IPS-18a (cell line): Measurements from ENCODE around the gene C3orf18.

Experiments
- H3K27ac ChIP-seq: one replicate; pipeline ENCODE4 v1.5.1; 2013; ENCODE audit warnings: low read length
- H3K27me3 ChIP-seq: one replicate; pipeline ENCODE4 v1.6.1; 2013; ENCODE audit warnings: mild to moderate bottlenecking, low read length; ENCODE audit not compliant: control insufficient read depth, insufficient read depth
- H3K36me3 ChIP-seq: one replicate; pipeline ENCODE4 v1.6.1; 2013; ENCODE audit warnings: low read depth, low read length; ENCODE audit not compliant: control insufficient read depth
- H3K4me1 ChIP-seq: one replicate; pipeline ENCODE4 v1.6.1; 2013; ENCODE audit warnings: low read depth, low read length; ENCODE audit not compliant: control insufficient read depth
- H3K4me3 ChIP-seq: one replicate; pipeline ENCODE4 v1.5.1; 2013; ENCODE audit warnings: low read length
- H3K9ac ChIP-seq: one replicate; pipeline ENCODE4 v1.6.1; 2013; ENCODE audit warnings: mild to moderate bottlenecking, low read length, moderate library complexity
- H3K9me3 ChIP-seq: one replicate; pipeline ENCODE4 v1.6.1; 2013; ENCODE audit warnings: low read depth, low read length; ENCODE audit not compliant: control insufficient read depth

The C3orf18 gene

DNA sequence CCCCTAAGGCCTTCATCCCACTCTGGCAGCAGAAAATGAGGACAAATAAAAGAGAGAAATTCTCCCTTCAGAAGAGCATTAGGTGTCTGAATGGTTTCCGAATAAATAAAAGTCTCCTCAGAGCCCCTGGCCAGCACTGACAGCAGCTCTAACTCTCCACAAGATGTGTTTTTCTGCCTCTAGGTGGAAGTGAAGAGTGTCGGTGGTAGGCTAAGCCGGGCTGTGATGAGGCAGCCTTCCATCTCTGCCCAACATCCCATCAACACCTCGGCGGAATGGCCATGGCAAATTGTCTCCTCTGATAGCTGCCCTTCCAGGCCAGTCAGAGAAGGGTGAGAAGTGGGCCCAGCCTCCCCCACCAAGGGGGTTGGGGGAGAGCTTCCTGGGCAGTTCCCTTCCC lies 57.8 kb downstream of the C3orf18 start:
- Histone ChIP-seq H3K36me3 (no peaks in the 10 kb centered on the region), H3K27me3 (peaks cover 9% of the 10 kb centered on the region), H3K9me3 (no peaks in the 10 kb centered on the region), H3K4me1 (peaks cover 5% of the 10 kb centered on the region), H3K27ac (no peak overlapping the region), H3K9ac (no peak overlapping the region), H3K4me3 (no peak overlapping the region)

DNA sequence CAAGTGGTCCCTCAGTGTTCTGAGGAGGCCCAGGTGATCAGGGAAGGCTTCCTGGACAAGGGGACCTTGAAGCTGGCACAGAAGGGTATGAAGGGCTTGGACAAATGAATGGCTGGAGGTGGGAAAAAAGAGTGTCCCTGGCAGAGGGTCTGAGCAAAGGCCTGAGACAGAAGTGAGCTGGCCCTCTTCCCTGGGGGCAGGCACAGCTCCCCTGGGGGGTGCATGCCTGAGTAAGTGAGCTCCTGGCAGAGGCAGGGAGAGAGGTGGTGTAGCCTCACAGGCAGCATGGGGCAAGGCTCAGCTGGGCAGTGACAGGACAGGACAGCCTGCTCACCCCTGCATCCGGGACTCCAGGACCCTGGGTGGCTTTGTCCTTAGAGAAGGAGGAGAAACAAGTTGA lies 58.7 kb downstream of the C3orf18 start:
- Histone ChIP-seq H3K4me1 (peaks cover 9% of the 10 kb centered on the region), H3K27ac (no peak overlapping the region), H3K36me3 (no peaks in the 10 kb centered on the region), H3K4me3 (no peak overlapping the region), H3K9ac (no peak overlapping the region), H3K27me3 (peaks cover 18% of the 10 kb centered on the region), H3K9me3 (no peaks in the 10 kb centered on the region)
